ENCODE results near the gene TRPC6.

TRPC6 gene

GRCh38 chr11:101576456-101576855, 7.4 kb downstream of the TRPC6 start:
- CTCF ChIA-PET: interaction anchor here (1.5 kb wide), 1 partner anchor 10 kb away, joined by 4 read pairs; no protein-coding TSS in a partner anchor
- TF ChIP-seq, protein P1, sequence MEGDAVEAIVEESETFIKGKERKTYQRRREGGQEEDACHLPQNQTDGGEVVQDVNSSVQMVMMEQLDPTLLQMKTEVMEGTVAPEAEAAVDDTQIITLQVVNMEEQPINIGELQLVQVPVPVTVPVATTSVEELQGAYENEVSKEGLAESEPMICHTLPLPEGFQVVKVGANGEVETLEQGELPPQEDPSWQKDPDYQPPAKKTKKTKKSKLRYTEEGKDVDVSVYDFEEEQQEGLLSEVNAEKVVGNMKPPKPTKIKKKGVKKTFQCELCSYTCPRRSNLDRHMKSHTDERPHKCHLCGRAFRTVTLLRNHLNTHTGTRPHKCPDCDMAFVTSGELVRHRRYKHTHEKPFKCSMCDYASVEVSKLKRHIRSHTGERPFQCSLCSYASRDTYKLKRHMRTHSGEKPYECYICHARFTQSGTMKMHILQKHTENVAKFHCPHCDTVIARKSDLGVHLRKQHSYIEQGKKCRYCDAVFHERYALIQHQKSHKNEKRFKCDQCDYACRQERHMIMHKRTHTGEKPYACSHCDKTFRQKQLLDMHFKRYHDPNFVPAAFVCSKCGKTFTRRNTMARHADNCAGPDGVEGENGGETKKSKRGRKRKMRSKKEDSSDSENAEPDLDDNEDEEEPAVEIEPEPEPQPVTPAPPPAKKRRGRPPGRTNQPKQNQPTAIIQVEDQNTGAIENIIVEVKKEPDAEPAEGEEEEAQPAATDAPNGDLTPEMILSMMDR (IDR thresholded peaks at IDR 0.05; ENCODE audit: control extremely low read depth, extremely low read depth, low read depth, missing control alignments): no peak
- POLR2A ChIA-PET: no interaction called here
- DNase-seq (ENCODE audit: extremely low spot score): no peak

GRCh38 chr11:101574886-101575285, 8.9 kb downstream of the TRPC6 start:
- ChIA-PET CTCF (interaction anchor here (1.4 to 1.5 kb wide), 2 partner anchors 8 to 13 kb away, joined by 4 to 5 read pairs; no protein-coding TSS in a partner anchor), POLR2A (no interaction called here)
- no peak for DNase-seq (ENCODE audit: extremely low spot score)
- TF ChIP-seq, protein P1 (IDR thresholded peaks at IDR 0.05; ENCODE audit: control extremely low read depth, extremely low read depth, low read depth, missing control alignments): no peak

DNA sequence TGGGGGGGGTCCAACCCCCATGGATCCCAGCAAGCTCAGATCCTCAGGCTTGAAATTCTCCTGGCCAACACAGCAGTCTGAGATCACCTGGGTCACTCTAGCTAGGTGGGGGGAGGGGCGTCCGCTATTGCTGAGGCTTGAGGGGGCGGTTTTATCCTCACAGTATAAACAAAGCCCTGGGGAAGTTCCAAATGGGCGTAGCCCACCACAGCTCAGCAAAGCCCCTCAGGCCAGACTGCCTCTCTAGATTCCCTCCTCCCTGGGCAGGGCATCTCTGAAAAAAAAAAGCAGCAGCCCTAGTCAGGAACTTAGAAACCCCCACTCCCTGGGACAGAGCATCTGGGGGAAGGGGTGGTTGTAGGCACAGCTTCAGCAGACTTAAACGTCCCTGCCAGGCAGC, 16.7 kb downstream of the TRPC6 start:
- DNase-seq (ENCODE audit: extremely low spot score): no peak
- TF ChIP-seq, protein P1 (IDR thresholded peaks at IDR 0.05; ENCODE audit: control extremely low read depth, extremely low read depth, low read depth, missing control alignments): no peak
- CTCF ChIA-PET: interaction anchor here (1.2 kb wide), 1 partner anchor 9 kb away, joined by 4 read pairs; no protein-coding TSS in a partner anchor
- POLR2A ChIA-PET: no interaction called here

DNA sequence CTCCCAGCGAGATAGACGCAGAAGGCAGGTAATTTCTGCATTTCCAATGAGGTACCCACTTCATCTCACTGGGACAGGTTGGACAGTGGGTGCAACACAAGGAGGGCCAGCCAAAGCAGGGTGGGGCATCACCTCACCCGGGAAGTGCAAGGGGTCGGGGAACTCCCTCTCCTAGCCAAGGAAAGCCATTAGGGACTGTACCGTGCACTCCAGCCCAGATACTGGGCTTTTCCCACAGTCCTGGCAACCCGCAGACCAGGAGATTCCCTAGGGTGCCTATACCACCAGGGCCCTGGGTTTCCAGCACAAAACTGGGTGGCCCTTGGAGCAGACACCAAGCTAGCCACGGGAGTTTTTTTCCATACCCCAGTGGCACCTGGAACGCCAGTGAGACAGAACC, 17.2 kb downstream of the TRPC6 start:
- CTCF ChIA-PET: interaction anchor here (1.2 kb wide), 1 partner anchor 9 kb away, joined by 4 read pairs; no protein-coding TSS in a partner anchor
- DNase-seq (ENCODE audit: extremely low spot score): no peak
- TF ChIP-seq, protein P1 (IDR thresholded peaks at IDR 0.05; ENCODE audit: control extremely low read depth, extremely low read depth, low read depth, missing control alignments): no peak

DNA sequence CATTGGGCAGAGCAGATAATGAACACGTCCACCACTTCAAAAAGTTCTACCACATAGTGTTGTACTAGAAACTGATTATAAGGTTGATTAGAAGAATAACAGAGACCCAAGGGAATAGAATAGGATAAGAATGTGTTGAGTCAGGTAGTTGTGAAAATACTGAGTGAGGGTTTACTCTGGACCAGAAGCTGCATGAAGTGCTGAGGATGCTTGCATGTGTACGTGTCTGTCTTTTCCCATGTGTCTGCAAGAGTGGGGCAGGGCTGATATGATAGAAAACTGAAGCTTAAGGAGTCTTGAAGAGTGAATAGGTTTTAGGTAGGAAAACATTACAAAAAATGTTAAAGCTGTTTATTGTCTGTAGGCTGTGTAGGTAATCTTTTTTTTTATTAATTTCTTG, 20.6 kb downstream of the TRPC6 start:
- POLR2A ChIA-PET: no interaction called here

More for the DNA sequence above, 17.2 kb downstream of the TRPC6 start:
- POLR2A ChIA-PET: no interaction called here

DNA sequence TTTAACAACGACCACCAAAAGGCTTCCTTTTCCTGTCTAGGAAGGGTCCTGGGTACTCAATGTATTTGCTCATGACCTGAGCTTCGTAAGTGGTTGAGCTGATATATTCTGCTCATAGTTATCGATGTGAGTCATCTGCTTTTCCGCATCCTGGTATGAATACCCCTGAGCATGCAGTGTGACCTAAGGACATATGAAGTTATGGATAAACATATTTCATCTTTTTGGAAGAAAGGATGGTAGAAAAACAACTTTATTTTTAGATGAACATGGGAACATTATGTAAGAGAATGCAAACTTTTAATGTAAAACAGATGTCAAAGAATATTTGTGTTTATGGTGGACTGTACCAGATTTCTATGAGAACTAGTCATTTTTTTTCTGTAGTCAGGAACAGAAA, 28.4 kb downstream of the TRPC6 start:
- TF ChIP-seq, protein P1 (IDR thresholded peaks at IDR 0.05; ENCODE audit: control extremely low read depth, extremely low read depth, low read depth, missing control alignments): no peak
- ChIA-PET POLR2A (no interaction called here), CTCF (interaction anchor here (1.2 kb wide), 1 partner anchor 133 kb away, joined by 3 read pairs; no protein-coding TSS in a partner anchor)
- no peak for DNase-seq (ENCODE audit: extremely low spot score)

More for the DNA sequence above, 20.6 kb downstream of the TRPC6 start:
- CTCF ChIA-PET: interaction anchor here (0.9 kb wide), 1 partner anchor 9 kb away, joined by 3 read pairs; no protein-coding TSS in a partner anchor
- no peak for DNase-seq (ENCODE audit: extremely low spot score)
- TF ChIP-seq, protein P1 (IDR thresholded peaks at IDR 0.05; ENCODE audit: control extremely low read depth, extremely low read depth, low read depth, missing control alignments): no peak
